Measurements from ENCODE around the gene FKBP2.

FKBP2 gene

DNA sequence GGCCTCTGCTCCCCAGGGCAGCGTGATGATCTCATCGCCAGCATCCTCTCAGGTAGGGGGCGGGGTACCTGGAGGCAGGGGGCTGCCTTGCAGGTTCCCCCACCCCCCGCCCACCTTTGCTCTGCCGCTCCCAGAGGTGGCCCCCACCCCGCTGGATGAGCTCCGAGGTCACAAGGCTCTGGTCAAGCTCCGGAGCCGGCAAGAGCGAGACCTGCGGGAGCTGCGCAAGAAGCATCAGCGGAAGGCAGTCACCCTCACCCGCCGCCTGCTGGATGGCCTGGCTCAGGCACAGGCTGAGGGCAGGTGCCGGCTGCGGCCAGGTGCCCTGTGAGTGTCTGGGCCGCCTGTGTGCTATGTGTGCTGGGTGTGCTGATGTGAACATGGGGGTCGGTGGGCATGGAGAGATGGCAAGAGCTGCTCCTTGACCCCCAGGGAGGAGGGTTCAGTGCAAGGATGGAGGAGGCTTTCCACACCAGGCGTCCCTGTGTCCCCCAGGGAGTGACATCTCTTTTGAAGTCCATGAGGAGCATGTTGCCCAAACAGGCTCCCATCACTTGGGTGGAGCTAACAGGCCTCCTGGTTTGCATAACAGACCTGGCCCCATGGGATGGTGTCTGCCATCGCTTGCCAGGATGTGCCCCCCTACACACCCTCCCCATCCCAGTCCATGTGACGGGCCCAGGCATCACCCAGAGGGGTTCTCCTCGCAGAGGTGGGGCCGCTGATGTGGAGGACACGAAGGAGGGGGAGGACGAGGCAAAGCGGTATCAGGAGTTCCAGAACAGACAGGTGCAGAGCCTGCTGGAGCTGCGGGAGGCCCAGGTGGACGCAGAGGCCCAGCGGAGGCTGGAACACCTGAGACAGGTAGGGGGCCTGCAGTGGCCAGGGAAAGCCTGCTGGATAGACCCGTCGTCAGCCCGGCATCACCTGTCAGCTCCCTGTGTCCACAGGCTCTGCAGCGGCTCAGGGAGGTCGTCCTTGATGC is 24.6 kb downstream of the FKBP2 start:
- no peak for DNase-seq

DNA sequence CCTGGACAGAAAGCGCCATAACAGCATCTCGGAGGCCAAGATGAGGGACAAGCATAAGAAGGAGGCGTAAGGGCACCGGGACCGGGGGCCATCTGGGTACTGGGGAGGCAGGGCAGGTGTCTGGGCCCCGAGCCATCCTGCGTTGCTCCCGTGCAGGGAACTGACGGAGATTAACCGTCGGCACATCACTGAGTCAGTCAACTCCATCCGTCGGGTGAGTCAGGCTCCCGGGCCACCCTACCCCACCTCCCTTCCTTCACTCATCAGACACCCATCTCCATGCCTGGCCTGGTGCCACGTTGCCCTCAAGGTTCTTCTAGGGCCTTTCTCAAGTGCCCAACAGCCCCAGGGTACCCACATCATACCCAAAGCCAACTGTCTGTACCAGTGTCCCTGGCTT is 25.4 kb downstream of the FKBP2 start:
- DNase-seq: no peak

DNA sequence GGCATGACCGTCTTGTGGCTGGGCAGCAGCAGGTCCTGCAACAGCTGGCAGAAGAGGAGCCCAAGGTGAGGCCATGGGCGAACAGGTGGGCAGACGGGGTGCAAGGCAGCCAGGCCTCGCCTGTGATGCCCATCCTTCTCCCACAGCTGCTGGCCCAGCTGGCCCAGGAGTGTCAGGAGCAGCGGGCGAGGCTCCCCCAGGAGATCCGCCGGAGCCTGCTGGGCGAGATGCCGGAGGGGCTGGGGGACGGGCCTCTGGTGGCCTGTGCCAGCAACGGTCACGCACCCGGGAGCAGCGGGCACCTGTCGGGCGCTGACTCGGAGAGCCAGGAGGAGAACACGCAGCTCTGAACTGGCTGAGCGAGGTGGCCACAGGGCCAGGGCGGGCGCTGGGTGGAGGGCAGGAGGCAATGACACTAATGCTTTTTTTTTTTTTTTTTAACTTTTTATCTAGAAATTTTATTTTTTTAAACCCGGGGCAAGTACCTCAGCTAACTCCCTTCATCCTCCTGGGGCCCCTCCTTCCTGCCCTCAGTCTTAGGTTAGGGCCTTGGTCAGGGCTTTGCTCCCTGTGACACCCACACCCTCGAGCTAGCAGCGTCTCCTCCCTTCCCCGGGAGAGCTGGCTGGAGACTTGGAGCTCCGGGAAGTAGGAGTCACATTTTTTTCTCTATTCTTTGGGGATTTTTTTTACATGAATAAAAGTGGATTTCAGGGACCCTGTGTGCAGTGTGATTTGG is 26.5 kb downstream of the FKBP2 start:
- no peak for DNase-seq

DNA sequence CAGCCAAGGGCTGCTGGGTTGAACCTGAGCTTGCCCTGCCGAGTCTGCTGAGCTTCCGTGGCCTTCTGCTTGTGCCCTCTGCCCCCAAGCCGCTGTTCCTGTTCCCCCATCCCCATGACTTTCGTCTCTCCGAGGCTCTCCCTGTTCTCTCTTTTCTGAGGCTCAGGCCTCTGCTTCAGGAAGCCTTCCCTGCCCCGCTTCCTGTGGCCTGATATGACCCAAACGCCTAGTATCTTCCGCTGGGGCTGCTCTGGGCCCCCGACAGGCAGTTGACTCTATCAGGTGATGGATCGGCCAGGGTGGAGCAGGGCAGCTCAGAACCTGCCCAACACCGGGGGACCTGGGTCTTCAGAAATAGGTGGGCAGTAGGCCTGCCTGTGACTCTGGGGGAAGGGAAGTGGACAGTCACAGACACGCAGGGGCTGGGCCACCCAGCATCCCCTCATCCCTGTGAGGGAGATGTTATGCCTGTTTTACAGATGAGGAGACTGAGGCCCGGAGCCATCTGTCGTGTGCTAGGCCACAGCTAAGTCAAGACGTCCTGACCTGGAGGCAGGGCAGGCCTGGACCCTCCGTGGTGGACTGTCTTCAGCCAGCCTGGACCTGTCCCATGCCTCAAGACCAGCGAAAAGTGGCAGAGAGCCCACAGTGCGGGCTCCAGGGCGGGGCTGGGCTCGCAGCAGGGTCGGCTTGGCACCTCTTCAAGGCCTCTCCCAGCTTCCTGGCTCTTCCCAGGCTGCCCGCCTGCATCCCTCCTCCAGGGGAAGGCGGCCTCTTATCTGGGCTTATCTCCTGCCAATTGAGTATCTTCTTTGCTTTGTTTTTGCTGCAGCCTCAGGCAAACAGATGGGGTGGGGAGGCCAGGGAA is 27.4 kb downstream of the FKBP2 start:
- DNase-seq: peak; percentile 71

DNA sequence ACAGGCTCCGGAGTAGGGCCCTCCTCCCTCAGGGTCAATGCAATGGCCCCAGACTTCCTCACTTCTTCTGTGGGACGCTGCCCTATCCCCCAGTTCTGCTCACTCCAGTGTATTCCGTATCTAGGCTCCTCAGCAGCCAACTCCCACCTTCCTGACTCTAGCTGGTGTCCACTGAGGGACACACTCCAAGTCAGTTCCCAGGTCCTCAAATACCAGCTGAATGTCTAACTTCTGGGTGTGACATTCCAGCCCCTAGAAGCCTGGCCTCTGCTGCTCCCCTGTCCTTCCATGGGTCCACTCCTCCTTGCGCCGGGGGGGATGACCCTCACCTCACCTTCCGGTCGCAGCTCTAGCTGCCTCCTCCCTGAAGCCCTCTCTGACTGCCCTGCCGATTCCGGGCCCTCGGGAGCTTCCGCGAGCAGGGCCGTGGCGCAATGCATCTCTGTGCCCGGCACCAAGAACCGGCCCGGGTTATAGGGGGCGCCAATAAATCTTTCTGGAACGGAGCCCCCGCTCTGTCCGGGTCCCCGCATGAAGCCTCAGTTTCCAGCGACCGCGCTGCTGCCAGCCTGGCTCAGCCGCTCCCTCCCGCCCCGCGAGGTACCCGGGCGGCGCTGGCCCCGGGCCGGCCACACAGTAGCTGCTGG is 28.1 kb downstream of the FKBP2 start:
- DNase-seq: peak; percentile 57

DNA sequence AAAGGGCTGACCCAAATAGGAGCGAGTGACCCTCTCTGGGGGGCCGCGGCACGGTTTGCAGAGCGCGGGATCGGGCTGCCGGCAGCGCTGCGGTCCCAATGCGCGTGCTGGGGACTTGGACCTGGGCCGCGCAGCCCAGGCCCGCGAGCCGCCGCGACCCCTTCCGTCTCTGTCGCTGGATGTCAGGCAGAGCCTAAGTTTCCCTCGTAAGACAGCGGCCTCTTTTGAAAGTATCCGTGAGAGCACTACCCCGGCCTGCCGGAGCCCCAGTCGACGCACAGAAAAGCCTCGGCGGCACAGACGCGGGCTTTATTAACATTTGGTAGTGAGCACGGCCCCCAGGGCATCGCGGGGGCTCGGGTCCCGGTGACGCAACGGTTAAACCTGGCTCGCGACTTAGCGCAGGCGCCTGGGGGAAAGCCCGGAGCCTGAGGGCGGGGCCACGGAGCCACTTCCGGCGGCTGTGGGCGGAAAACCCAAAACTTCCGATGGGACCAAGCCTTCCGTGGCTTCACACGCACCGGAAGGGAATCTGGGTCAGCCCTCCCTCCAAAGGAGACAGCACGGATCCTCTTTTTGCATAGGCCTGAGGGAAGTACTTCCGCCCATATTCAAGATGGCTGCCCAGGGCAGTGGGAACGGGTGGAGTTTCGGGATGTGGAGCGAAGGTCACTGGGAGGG is 28.8 kb downstream of the FKBP2 start:
- peak; percentile 99 for DNase-seq

DNA sequence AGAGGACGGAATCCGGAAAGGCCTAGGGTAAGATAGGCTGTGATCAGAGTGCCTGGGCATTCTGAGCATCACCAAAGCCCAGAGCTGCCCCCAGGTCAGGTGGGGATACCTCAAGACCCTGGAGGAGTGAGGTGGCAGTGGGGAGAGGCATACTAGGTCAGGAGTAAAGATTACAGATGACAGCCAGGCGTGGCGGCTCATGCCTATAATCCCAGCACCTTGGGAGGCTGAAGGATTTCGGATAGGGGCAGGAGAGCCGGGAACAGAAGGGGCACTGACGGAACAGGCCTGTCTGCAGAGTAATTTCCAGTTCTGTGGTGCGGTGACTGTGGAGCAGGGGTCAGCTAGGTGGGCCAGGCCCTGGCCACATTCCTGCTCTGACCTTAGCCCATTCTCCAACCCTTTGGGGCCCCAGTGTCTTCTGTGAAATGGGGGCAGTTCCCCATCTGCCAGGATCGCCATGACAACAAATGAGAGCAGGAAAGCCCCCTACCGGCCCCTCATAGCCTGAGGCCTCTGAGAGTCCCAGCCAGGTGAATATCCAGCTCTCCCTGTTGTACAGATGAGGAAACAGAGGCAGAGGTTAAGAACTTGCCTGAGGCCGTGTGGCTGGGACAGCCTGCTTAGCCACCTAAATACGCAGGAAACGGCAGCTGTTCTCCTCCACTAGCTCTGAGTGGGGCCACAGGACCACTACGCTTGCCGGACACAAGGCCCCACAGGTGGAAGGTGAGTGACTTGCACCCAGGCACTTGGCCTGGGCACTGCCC is 34.3 kb downstream of the FKBP2 start:
- DNase-seq: peak; percentile 38

DNA sequence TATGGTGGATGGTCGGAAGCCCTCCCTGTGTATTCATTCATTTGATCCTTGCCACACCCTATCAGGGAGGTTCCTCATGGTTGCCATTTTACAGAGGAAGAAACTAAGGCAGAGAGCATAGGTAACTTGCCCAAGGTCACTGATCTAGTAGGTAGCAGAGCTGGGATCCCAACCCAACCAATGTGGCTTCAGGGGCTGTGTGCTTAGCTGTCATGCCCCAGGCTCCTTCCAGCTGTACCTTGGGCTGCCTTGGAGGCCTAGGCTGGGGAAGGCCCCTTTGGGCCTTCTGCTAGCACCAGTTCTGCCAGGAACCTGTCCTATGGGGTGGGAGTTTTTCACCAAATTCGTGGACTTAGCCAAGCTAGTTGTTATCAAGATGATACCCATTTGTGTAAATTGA is 34.9 kb downstream of the FKBP2 start:
- no peak for DNase-seq

DNA sequence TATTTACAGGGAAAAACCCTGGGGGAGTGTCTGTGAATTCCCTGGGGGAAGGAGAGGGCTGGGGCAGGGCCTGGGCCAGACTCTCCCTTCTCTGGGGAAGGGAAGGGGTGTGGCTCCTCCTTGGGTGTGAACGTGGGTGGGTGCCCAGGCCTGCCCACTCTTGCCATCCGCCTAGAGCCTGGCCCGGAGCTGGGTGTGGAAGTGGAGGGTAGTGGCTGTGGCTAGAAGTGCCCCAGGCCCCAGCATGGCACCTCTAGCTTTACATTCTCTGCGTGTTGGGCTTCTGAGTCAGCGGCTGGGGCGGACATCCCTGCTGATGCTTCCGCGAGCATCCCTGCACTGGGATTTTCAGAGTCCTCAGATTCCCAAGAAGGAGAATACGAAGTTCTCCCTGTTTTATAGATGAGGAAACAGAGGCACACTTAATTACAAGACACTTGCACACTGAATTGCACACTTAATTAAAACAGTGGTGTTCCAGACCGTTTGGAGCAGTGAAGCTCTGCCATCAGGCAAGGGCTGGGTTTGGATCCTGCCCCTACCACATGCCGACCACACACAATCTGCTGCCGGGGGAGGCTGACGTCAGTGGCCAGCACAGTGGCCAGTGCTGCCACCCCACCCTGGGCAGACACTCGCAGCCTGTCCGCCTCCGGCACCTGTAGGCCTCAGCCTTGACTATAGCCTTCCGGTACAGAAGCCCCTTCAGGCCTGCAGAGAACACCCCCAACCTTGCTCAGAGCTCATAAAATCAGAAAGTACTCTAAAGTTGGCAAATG is 35.9 kb downstream of the FKBP2 start:
- no peak for DNase-seq

DNA sequence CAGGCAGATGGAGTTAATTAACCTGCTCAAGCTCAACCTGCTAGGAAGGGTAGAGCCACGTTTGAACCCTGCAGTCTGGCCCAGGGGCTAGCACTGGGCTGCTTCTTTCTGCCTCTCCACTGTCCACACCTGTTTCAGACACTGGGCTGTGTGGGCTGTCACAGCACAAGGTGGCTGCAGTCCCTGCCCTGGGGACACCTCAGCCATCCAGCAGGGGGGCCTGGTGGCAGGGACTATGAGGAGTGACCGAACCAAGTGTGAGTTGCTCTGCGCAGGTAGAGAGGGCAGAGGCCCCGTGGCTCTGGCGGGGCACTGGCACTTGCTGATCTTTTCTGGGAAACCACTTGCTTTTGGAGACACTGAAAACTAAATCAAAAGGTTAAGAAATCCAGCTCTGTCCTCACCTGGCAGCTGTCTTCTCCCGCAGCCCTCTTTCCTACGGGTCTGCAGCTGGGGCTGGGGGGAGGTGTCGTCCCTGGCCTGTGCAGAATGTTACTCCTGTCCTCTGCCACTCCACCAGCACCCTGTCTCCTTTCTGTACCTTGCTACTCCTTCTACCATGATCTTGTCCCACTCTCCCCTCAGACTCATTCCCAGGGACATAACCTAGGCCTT is 37.8 kb downstream of the FKBP2 start:
- DNase-seq: no peak

DNA sequence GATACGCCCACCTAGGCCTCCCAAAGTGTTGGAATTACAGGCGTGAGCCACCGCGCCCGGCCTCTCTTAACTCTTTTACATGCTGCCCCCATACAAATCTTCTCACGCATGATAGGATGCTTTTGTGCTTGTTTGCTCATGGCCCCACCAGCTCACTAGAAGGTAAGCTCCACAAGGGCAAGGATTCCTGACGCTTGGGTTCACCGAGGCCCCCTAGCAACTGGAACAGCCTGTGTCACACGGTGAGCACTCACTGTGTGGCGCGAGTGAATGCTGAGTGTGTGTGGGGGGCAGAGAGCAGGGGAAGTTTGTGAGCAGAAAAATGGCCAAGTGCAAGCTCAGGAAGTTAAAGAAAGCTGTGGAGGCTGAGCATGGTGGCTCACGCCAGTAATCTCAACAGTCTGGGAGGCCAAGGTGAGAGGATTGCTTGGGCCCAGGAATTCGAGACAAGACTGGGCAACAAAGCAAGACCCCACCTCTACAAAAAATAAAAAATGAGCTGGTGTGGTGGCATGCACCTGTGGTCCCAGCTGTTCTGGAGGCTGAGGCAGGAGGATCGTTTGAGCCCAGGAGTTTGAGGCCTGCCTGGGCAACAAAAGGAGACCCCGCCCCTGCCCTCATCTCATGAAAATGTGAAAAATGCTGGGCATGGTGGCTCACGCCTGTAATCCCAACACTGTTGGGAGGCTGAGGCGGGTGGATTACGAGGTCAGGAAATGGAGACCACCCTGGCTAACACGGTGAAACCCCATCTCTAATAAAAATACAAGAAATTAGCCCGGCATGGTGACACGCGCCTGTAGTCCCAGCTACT is 41.3 kb downstream of the FKBP2 start:
- no peak for DNase-seq

DNA sequence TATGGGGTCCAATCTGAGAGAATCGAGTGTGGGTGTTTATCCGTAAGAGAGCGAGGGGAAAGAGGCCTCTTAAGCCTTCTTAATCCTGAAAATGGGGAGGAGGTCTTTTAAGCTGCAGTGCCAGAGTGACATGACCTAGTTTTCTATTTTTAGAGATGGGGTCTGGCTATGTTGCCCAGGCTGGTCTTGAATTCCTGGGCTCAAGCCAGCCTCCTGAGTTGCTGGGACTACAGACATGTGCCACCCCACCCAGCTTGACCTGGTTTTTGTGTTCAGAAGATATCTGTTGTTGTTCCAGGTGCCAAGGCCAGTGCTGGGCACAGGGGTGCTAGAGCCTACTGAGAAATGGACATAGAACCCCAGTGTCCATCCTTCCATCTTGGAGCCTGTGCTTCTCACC is 42.2 kb downstream of the FKBP2 start:
- peak; percentile 71 for DNase-seq

DNA sequence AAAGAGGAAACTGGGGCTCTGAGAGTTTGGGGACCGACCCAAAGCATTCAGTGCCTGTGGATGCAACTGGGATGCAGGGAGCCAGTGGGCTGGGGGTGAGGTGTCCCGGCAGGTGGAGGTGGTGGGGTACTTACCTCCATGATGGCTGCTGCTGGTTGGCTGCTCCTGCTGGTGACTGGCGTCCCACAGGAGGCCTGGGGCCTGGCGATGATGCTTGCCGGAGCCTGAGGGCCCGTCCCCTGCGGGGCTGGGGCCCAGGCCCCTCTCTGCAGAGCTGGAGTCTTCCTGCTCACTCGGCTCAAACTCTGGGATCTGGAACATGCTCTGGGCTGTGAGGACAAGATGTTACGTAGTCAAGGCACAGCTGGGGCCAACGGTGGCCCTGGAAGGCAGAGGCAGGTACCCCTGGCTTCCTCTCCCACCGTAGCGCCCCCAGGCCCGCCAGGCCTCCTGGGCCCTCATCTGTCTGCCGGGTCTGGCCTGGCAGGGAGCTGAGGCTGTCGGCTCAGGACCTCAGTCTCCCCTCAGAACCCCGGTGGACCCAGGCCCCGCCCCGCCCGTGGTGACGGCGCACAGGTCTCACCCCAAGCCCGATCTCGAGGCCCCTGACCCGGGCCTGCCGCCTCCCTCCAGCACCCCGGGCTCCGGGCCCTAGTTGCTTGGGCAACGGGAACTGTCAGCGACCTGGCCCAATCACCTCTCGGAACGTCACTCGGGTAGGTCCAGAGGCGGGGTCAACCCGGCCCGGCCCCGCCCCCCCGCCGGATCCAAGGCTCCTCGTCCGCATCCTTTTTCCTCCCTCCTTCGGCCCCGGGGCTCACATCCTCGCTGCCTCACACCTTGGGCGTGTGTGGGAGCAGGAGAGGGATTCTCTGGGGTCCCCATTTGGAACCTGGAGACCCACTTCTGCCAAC is 43.4 kb downstream of the FKBP2 start, which contains the start of gene BAD:
BAD (minus strand) TSS at position 618 of the 914 bp plus-strand sequence; CDS start at position 321, 297 bp downstream.
- peak; percentile 95 for DNase-seq

DNA sequence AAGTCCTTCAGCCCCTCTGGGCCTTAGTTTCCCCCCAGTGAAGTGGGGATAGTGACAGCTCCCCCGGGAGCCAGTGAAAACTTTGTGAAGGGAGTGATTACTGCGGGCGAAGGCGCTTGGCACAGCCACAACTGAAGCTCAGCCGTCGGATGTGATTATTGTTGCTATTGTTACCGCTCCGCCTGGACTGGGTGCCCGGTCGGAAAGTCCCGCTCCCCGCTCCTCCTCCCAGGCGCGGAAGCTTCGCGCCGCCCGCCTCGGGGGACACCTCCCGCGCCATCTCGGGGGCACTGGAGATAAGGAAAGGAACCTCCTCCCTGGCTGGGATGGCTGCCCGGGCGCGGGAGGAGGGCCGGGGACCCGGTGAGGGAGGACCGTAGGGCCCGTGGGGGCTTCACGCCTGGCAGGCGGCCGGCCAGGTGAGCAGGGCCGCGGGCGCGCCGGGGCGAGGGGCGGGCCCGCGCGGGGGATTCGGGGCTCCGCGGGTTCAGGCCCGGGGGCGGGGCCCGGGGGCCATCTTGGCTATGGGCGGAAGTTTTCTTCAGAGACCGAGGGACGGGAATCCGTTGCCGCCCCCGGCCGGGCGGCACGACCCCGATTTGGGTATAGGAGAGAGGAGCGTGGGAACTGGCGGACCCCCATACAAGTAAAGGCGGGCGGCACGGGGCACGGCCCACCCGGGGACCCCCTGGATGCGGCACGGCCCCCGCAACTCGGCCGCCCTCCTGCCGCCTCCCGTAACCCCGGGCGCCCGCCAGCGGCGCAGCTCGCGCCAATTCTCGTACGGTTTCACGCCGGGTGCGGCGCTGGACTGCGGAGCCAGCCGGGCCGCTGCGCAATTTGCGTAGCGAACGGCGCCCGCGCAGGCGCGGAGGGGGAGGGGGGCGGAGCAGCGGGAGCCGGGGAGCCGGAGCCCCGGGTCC is 44.3 kb downstream of the FKBP2 start, which contains the start of gene GPR137:
GPR137 (plus strand) TSS at position 887 of the 923 bp plus-strand sequence. CDS start 677 bp downstream, outside the sequence.
- peak; percentile 82 for DNase-seq

DNA sequence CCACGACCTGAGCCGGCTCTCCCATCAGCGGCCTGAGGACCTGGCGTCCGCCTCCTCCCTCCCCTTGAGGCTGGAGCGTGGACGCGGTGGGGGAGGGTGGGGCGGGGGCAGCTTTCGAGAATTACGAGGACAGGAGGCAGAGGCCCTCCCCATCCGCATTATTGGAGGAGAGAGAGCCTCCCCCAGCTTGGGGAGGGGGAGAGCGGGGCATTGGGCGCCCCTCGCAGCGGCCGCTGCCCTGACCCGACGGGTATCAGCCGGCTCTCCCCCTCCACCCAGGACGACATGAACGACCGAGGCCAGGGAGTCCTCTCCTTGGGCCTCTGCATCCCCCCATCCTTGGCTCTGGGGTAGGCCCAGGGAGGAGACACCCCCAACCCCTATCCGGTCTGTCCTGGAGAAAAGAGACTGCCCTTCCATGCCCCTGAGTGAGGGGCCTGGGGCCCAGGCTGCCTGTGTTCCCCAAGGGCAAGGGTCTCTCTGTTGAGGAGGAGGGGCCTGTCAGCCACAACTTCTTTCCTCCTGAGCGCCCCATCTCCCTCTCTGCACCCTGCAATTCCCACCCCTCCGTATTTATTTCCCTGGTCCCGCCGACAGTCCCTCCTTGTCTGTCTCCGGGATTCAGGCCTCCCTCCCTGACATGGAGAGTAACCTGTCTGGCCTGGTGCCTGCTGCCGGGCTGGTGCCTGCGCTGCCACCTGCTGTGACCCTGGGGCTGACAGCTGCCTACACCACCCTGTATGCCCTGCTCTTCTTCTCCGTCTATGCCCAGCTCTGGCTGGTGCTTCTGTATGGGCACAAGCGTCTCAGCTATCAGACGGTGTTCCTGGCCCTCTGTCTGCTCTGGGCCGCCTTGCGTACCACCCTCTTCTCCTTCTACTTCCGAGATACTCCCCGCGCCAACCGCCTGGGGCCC is 45.2 kb downstream of the FKBP2 start:
- no peak for DNase-seq

All from NCI-H82 (cell line).